Neural cell (in vitro differentiated cells): ENCODE results near the gene LMO1. TPM values are rescaled to one million over a fixed set of nuclear protein-coding genes. Genes with fewer than 3 reads are reported as not detected.
A peak's percentile ranks its signal among the peaks of the same experiment; 100 is the strongest.

Experiments used
- H2AFZ ChIP-seq: fragments of 200-600, 300-800 bp; sonication (generic), shearing (Covaris generic); 2 replicates; pipeline ENCODE4 v1.6.0; 2014; ENCODE audit warnings: low read depth, mild to moderate bottlenecking, antibody characterized with exemption, low read length, moderate library complexity
- H3F3A ChIP-seq: fragments of 200-600 bp; shearing (Covaris generic); 2 replicates; pipeline ENCODE4 v1.6.1; 2016; ENCODE audit warnings: mild to moderate bottlenecking, moderate library complexity, mixed read lengths, antibody characterized with exemption, low read length; ENCODE audit not compliant: insufficient read depth, poor library complexity, severe bottlenecking
- H3K27ac ChIP-seq: fragments of 200-600, 300-800 bp; sonication (generic), shearing (Covaris generic); 2 replicates; pipeline ENCODE4 v1.5.1; 2014; ENCODE audit warnings: mild to moderate bottlenecking, low read length, moderate library complexity
- H3K27me3 ChIP-seq: fragments of 300-800, 200-600 bp; sonication (generic), shearing (Covaris generic); 2 replicates; pipeline ENCODE4 v1.6.0; 2014; ENCODE audit warnings: mild to moderate bottlenecking, low read depth, low read length, moderate library complexity; ENCODE audit not compliant: insufficient read depth
- H3K36me3 ChIP-seq: fragments of 300-800, 200-600 bp; sonication (generic), shearing (Covaris generic); 2 replicates; pipeline ENCODE4 v1.5.1; 2014; ENCODE audit warnings: mild to moderate bottlenecking, antibody characterized with exemption, low read length, moderate library complexity; ENCODE audit not compliant: insufficient read depth
- H3K4me2 ChIP-seq: fragments of 300-800, 200-600 bp; sonication (generic), shearing (Covaris generic); 2 replicates; pipeline ENCODE4 v1.6.0; 2014; ENCODE audit warnings: mild to moderate bottlenecking, low read length
- H3K4me3 ChIP-seq: fragments of 300-800, 200-600 bp; sonication (generic), shearing (Covaris generic); 2 replicates; pipeline ENCODE4 v1.5.1; 2014; ENCODE audit warnings: mild to moderate bottlenecking, low read length, moderate library complexity
- H3K79me2 ChIP-seq: fragments of 200-600 bp; shearing (Covaris generic); replicated peaks from 2 replicates; pipeline ENCODE4 v1.6.0; 2014; ENCODE audit warnings: mild to moderate bottlenecking, low read length, moderate library complexity; ENCODE audit not compliant: insufficient read depth
- H3K9ac ChIP-seq: fragments of 300-800, 200-600 bp; sonication (generic), shearing (Covaris generic); 2 replicates; pipeline ENCODE4 v1.6.1; 2016; ENCODE audit warnings: mild to moderate bottlenecking, low read length, mixed read lengths
- H3K9me2 ChIP-seq: fragments of 200-600 bp; shearing (Covaris generic); 2 replicates; pipeline ENCODE4 v1.6.1; 2016; ENCODE audit warnings: mild to moderate bottlenecking, low read length, mixed read lengths; ENCODE audit not compliant: insufficient read depth
- H3K9me3 ChIP-seq: fragments of 200-600, 300-800 bp; sonication (generic), shearing (Covaris generic); 2 replicates; pipeline ENCODE4 v1.6.1; 2016; ENCODE audit warnings: mild to moderate bottlenecking, mixed run types, low read length, moderate library complexity, mixed read lengths
- H4K20me1 ChIP-seq: fragments of 200-600 bp; shearing (Covaris generic); 2 replicates; pipeline ENCODE4 v1.6.1; 2016; ENCODE audit warnings: mild to moderate bottlenecking, mixed run types; ENCODE audit not compliant: insufficient read depth
- EZH2 ChIP-seq: fragments of 200-600, 300-800 bp; shearing (Covaris generic), sonication (generic); IDR thresholded peaks from 2 replicates; pipeline ENCODE4 v1.6.1; 2014; ENCODE audit warnings: antibody characterized with exemption, low read length, borderline replicate concordance, mild to moderate bottlenecking; ENCODE audit not compliant: insufficient read depth, poor library complexity, severe bottlenecking
- POLR2AphosphoS5 ChIP-seq: IDR thresholded peaks from 2 replicates; pipeline ENCODE4 v1.6.1; 2012
- RAD21 ChIP-seq: fragments of 450-650 bp; conservative IDR thresholded peaks from 2 replicates; pipeline ENCODE4 v1.6.1; 2014; ENCODE audit warnings: antibody characterized with exemption, mild to moderate bottlenecking, moderate library complexity
- SMC3 ChIP-seq: fragments of 450-650 bp; conservative IDR thresholded peaks from 2 replicates; pipeline ENCODE4 v1.6.1; 2014; ENCODE audit warnings: antibody characterized with exemption, mild to moderate bottlenecking, moderate library complexity; ENCODE audit not compliant: poor library complexity
- polyA plus RNA-seq: library from polyadenylated mRNA; depleted of rRNA; stranded (reverse); fragments of >200 nt; gene quantifications from 2 replicates; pipeline ENCODE4 v1.2.3, GENCODE V29; 2014
- TF ChIP-seq, protein P1 (sequence below): fragments of 450-650 bp; IDR thresholded peaks from 2 replicates; pipeline ENCODE4 v1.5.1; 2014; ENCODE audit warnings: antibody characterized with exemption, mild to moderate bottlenecking, moderate library complexity; ENCODE audit not compliant: poor library complexity, severe bottlenecking
- TF ChIP-seq, protein P2 (sequence below): IDR thresholded peaks from 2 replicates; pipeline ENCODE4 v1.6.1; 2012; ENCODE audit warnings: borderline replicate concordance

Gene LMO1
- polyA plus RNA-seq, 1 donor from 2014 or later = 4.4 TPM

DNA sequence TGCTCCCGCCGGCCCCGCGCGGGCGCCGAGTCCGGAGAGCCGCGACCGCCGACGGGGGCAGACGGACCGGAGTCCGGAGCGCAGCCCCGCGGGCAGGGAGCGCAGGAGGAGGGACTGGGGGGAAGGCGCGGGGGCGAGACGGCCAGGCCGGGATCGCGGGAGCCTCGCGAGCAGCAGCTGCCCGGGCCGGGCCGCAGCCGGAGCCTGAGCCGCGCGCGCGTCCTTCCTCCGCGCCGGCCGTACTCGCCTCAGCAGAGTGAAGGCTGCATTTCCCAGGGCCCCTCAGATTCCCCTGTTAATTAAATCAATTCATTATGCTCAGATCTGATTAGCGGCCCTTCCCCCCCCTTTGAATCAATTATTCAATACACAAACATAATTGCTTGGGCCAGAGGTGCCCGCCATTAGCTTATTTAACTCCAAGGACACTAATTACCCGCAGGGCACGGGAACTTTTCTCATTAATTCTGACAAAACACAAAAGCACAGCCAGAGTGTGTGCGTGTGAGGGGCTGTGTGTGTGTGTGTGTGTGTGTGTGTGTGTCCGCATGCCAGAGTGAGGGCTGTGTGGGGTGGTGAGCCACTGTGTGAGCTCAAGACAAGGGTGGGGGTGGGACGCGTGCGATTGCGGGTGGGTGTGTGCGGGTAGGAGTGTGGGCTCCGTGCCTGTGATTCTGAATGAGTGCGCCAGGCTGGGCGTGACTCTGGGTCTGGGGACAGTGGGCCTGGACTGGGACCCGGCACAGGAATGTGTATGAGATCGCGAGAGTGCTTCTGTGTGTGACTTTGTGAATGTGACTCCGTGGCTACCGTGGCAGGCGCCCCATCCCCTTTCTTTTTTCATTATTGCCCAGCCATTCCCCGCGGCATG, 5.1 kb upstream of the LMO1 start:
- TF ChIP-seq RAD21 = no peak
- no peak for TF ChIP-seq POLR2AphosphoS5
- no peaks in the 10 kb centered on the region for H3K9me2 ChIP-seq
- H3K27ac ChIP-seq = no peak overlapping the region
- H3K36me3 ChIP-seq = no peaks in the 10 kb centered on the region
- H3K9me3 ChIP-seq = no peaks in the 10 kb centered on the region
- peak overlapping the region; percentile 66 for H3K4me3 ChIP-seq
- no peak overlapping the region for H3K4me2 ChIP-seq
- no peaks in the 10 kb centered on the region for H3F3A ChIP-seq
- H3K79me2 ChIP-seq = peaks cover 29% of the 10 kb centered on the region
- peaks cover 26% of the 10 kb centered on the region for H3K27me3 ChIP-seq
- no peaks in the 10 kb centered on the region for H4K20me1 ChIP-seq
- H3K9ac ChIP-seq = peak overlapping the region; percentile 50
- H2AFZ ChIP-seq = no peak overlapping the region

DNA sequence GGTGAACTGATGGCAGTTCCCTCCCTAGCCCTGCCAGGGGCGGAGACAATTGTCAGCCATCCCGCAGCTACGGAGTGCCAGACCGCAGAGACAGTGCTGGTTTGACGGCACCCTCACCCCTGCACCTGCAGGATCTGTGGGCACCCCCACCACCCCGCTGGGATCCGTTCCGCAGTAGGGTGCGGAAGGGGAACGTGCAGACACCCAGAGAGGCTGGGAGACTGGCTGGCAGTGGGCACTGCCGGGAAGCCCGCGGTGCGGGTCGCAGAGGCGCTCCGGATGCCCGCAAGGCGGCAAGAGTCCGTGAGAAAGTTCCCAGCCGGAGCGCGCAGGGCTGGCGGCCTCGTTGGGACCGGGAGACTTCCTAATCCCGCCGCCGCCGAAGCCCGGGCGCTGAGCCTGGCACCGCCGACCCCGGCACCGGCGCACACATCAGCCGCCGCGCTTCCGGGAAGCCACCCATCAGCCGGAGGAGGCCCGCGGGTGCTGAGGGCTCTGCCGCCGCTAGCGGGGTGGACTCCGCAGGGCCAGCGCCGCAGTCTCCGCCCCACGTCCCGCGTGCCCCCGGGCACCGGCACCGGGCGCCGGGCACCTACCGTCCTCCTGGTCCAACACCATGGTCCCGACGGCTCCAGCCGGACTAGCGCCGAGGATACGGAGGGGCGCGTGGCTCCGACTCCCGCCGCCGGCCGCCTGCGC, 4.3 kb upstream of the LMO1 start:
- no peak overlapping the region for H3K27ac ChIP-seq
- H3K4me3 ChIP-seq = peak overlapping the region; percentile 66
- no peaks in the 10 kb centered on the region for H3F3A ChIP-seq
- H3K9me2 ChIP-seq = no peaks in the 10 kb centered on the region
- peaks cover 26% of the 10 kb centered on the region for H3K27me3 ChIP-seq
- TF ChIP-seq, protein P1, sequence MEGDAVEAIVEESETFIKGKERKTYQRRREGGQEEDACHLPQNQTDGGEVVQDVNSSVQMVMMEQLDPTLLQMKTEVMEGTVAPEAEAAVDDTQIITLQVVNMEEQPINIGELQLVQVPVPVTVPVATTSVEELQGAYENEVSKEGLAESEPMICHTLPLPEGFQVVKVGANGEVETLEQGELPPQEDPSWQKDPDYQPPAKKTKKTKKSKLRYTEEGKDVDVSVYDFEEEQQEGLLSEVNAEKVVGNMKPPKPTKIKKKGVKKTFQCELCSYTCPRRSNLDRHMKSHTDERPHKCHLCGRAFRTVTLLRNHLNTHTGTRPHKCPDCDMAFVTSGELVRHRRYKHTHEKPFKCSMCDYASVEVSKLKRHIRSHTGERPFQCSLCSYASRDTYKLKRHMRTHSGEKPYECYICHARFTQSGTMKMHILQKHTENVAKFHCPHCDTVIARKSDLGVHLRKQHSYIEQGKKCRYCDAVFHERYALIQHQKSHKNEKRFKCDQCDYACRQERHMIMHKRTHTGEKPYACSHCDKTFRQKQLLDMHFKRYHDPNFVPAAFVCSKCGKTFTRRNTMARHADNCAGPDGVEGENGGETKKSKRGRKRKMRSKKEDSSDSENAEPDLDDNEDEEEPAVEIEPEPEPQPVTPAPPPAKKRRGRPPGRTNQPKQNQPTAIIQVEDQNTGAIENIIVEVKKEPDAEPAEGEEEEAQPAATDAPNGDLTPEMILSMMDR = no peak
- TF ChIP-seq RAD21 (peak; percentile 22), EZH2 (peak; percentile 12), POLR2AphosphoS5 (no peak), SMC3 (no peak)
- TF ChIP-seq, protein P2, sequence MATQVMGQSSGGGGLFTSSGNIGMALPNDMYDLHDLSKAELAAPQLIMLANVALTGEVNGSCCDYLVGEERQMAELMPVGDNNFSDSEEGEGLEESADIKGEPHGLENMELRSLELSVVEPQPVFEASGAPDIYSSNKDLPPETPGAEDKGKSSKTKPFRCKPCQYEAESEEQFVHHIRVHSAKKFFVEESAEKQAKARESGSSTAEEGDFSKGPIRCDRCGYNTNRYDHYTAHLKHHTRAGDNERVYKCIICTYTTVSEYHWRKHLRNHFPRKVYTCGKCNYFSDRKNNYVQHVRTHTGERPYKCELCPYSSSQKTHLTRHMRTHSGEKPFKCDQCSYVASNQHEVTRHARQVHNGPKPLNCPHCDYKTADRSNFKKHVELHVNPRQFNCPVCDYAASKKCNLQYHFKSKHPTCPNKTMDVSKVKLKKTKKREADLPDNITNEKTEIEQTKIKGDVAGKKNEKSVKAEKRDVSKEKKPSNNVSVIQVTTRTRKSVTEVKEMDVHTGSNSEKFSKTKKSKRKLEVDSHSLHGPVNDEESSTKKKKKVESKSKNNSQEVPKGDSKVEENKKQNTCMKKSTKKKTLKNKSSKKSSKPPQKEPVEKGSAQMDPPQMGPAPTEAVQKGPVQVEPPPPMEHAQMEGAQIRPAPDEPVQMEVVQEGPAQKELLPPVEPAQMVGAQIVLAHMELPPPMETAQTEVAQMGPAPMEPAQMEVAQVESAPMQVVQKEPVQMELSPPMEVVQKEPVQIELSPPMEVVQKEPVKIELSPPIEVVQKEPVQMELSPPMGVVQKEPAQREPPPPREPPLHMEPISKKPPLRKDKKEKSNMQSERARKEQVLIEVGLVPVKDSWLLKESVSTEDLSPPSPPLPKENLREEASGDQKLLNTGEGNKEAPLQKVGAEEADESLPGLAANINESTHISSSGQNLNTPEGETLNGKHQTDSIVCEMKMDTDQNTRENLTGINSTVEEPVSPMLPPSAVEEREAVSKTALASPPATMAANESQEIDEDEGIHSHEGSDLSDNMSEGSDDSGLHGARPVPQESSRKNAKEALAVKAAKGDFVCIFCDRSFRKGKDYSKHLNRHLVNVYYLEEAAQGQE = no peak
- no peak overlapping the region for H2AFZ ChIP-seq
- peaks cover 29% of the 10 kb centered on the region for H3K79me2 ChIP-seq
- no peaks in the 10 kb centered on the region for H4K20me1 ChIP-seq
- H3K4me2 ChIP-seq = no peak overlapping the region
- no peaks in the 10 kb centered on the region for H3K36me3 ChIP-seq
- no peaks in the 10 kb centered on the region for H3K9me3 ChIP-seq
- peak overlapping the region; percentile 50 for H3K9ac ChIP-seq
